NT2/D1 (cell line): Measurements from ENCODE around the gene SLC25A22.

Experiments used
- DNase-seq: peaks from one replicate; pipeline ENCODE4 v3.0.0-alpha.2; 2011; ENCODE audit warnings: low read depth, low spot score
- H3K27me3 ChIP-seq: 2 replicates; pipeline ENCODE4 v1.6.0; 2011; ENCODE audit warnings: mild to moderate bottlenecking; ENCODE audit not compliant: insufficient read length, insufficient read depth
- H3K36me3 ChIP-seq: 2 replicates; pipeline ENCODE4 v1.6.1; 2011; ENCODE audit warnings: mild to moderate bottlenecking, low read length, mixed read lengths; ENCODE audit not compliant: insufficient read depth, insufficient read length
- H3K4me1 ChIP-seq: 2 replicates; pipeline ENCODE4 v1.5.1; 2011; ENCODE audit not compliant: insufficient read depth, insufficient read length
- H3K4me3 ChIP-seq: 2 replicates; pipeline ENCODE4 v1.5.1; 2011; ENCODE audit warnings: low read depth; ENCODE audit not compliant: insufficient read length
- H3K9ac ChIP-seq: 2 replicates; pipeline ENCODE4 v1.6.0; 2011; ENCODE audit warnings: low read depth; ENCODE audit not compliant: insufficient read length
- H3K9me3 ChIP-seq: 2 replicates; pipeline ENCODE4 v1.5.1; 2011; ENCODE audit warnings: mild to moderate bottlenecking, low read length; ENCODE audit not compliant: insufficient read depth
- SUZ12 ChIP-seq: IDR thresholded peaks from 2 replicates; pipeline ENCODE4 v1.6.1; 2011; ENCODE audit not compliant: insufficient read length, insufficient read depth; ENCODE audit errors: extremely low read depth
- YY1 ChIP-seq: IDR thresholded peaks from 2 replicates; pipeline ENCODE4 v1.6.1; 2011; ENCODE audit not compliant: insufficient read length, insufficient read depth
- ZNF274 ChIP-seq: IDR thresholded peaks from 2 replicates; pipeline ENCODE4 v1.6.1; 2011; ENCODE audit warnings: mild to moderate bottlenecking, low read depth, low read length

SLC25A22 gene

GRCh38 chr11:843086-843734, 45.1 kb upstream of the SLC25A22 start:
- DNase-seq = no peak
- Histone ChIP-seq H3K9ac (peak overlapping the region; percentile 99), H3K9me3 (no peaks in the 10 kb centered on the region), H3K36me3 (peaks cover 42% of the 10 kb centered on the region), H3K27me3 (no peaks in the 10 kb centered on the region), H3K4me1 (peaks cover 52% of the 10 kb centered on the region), H3K4me3 (peak overlapping the region; percentile 80)
- TF ChIP-seq SUZ12 = no peak
- no peak for TF ChIP-seq YY1
- no peak for TF ChIP-seq ZNF274

GRCh38 chr11:842370-843002, 44.4 kb upstream of the SLC25A22 start, which contains the start of the genes POLR2L and TSPAN4:
TSS of gene POLR2L (minus strand) at chr11:842529. CDS start at chr11:842508, 21 bp downstream.
TSS of gene TSPAN4 (plus strand) at chr11:842852. CDS start at chr11:850305, 7,453 bp downstream.
- peak within 1 kb of the TSS; percentile 99 for H3K9ac ChIP-seq
- H3K4me3 ChIP-seq = peak within 1 kb of the TSS; percentile 98
- peak; percentile 88 for DNase-seq
- peaks cover 44% of the 10 kb centered on the region for H3K36me3 ChIP-seq
- H3K4me1 ChIP-seq = peaks cover 51% of the 10 kb centered on the region
- no peaks in the 10 kb centered on the region for H3K27me3 ChIP-seq
- TF ChIP-seq ZNF274 (no peak), YY1 (peak; percentile 32)
- H3K9me3 ChIP-seq = no peaks in the 10 kb centered on the region

GRCh38 chr11:841981-842369, 43.9 kb upstream of the SLC25A22 start:
- peaks cover 45% of the 10 kb centered on the region for H3K36me3 ChIP-seq
- TF ChIP-seq YY1 = no peak
- TF ChIP-seq SUZ12 = no peak
- TF ChIP-seq ZNF274 = no peak
- H3K4me1 ChIP-seq = peaks cover 53% of the 10 kb centered on the region

GRCh38 chr11:839875-840617, 42.0 kb upstream of the SLC25A22 start:
- H3K4me3 ChIP-seq = no peak overlapping the region
- no peaks in the 10 kb centered on the region for H3K9me3 ChIP-seq
- peak overlapping the region; percentile 99 for H3K9ac ChIP-seq
- H3K4me1 ChIP-seq = peaks cover 35% of the 10 kb centered on the region
- no peaks in the 10 kb centered on the region for H3K27me3 ChIP-seq
- H3K36me3 ChIP-seq = peaks cover 58% of the 10 kb centered on the region
- TF ChIP-seq ZNF274 (no peak), YY1 (no peak), SUZ12 (no peak)
- DNase-seq = no peak

More at GRCh38 chr11:841981-842369, 43.9 kb upstream of the SLC25A22 start:
- peak overlapping the region; percentile 99 for H3K9ac ChIP-seq
- no peaks in the 10 kb centered on the region for H3K9me3 ChIP-seq
- DNase-seq = no peak
- no peaks in the 10 kb centered on the region for H3K27me3 ChIP-seq
- peak overlapping the region; percentile 98 for H3K4me3 ChIP-seq

- H3K36me3 ChIP-seq = peaks cover 66% of the 10 kb centered on the region
- TF ChIP-seq ZNF274 (no peak), SUZ12 (no peak), YY1 (no peak)
- no peaks in the 10 kb centered on the region for H3K27me3 ChIP-seq
- peak overlapping the region; percentile 10 for H3K9ac ChIP-seq
- peaks cover 41% of the 10 kb centered on the region for H3K4me1 ChIP-seq
- no peak for DNase-seq
- no peaks in the 10 kb centered on the region for H3K9me3 ChIP-seq
- no peak overlapping the region for H3K4me3 ChIP-seq
Measured at GRCh38 chr11:839280-839623, 41.2 kb upstream of the SLC25A22 start.

- peaks cover 66% of the 10 kb centered on the region for H3K36me3 ChIP-seq
- H3K9ac ChIP-seq = peak overlapping the region; percentile 10
- TF ChIP-seq ZNF274 = no peak
- no peak for TF ChIP-seq SUZ12
- no peak for TF ChIP-seq YY1
- no peaks in the 10 kb centered on the region for H3K27me3 ChIP-seq
- peaks cover 42% of the 10 kb centered on the region for H3K4me1 ChIP-seq
- no peak overlapping the region for H3K4me3 ChIP-seq
- DNase-seq = no peak
- H3K9me3 ChIP-seq = no peaks in the 10 kb centered on the region
Measured at GRCh38 chr11:838441-839279, 40.6 kb upstream of the SLC25A22 start.

GRCh38 chr11:837990-838307, 39.9 kb upstream of the SLC25A22 start:
- no peak overlapping the region for H3K9ac ChIP-seq
- H3K27me3 ChIP-seq = no peaks in the 10 kb centered on the region
- DNase-seq = no peak
- H3K4me3 ChIP-seq = no peak overlapping the region
- TF ChIP-seq ZNF274 (no peak), SUZ12 (no peak), YY1 (no peak)
- H3K4me1 ChIP-seq = peaks cover 42% of the 10 kb centered on the region
- H3K9me3 ChIP-seq = no peaks in the 10 kb centered on the region
- peaks cover 66% of the 10 kb centered on the region for H3K36me3 ChIP-seq
